K562 (cell line): ENCODE measurements around the gene COX6B1. TPM values are rescaled to one million over a fixed set of nuclear protein-coding genes. Genes with fewer than 3 reads are reported as not detected.

ENCODE experiments used
- DACH1 ChIP-seq: fragments of 450-650 bp; IDR thresholded peaks from 2 replicates; pipeline ENCODE4 v1.6.1; 2018; ENCODE audit not compliant: partially characterized antibody
- E2F8 ChIP-seq: fragments of 450-650 bp; IDR thresholded peaks from 2 replicates; pipeline ENCODE4 v1.7.1; 2018; ENCODE audit warnings: mild to moderate bottlenecking, low read depth; ENCODE audit not compliant: partially characterized antibody
- EGR1 ChIP-seq: fragments of 450-650 bp; conservative IDR thresholded peaks from 2 replicates; pipeline ENCODE4 v1.6.1; 2017; ENCODE audit warnings: mild to moderate bottlenecking
- GTF2F1 ChIP-seq: IDR thresholded peaks from 2 replicates; pipeline ENCODE4 v1.6.1; 2011; ENCODE audit warnings: low read depth, low read length, improper control_type of control experiment
- JUN ChIP-seq, 2 experiments: sonication (generic) in 1 of 2; formaldehyde crosslinking in 1 of 2; IDR thresholded peaks; 2 replicates each; pipeline versions ENCODE4 v1.6.1 to v1.8.0; 2012 to 2022; ENCODE audit warnings: borderline replicate concordance in 2 of 2, mild to moderate bottlenecking in 2 of 2, improper control_type of control experiment in 1 of 2, low read depth in 1 of 2, low read length in 1 of 2, missing genetic modification reagents in 1 of 2
- MIER1 ChIP-seq: fragments of 450-650 bp; IDR thresholded peaks from 2 replicates; pipeline ENCODE4 v1.6.1; 2016; ENCODE audit warnings: antibody characterized with exemption, mild to moderate bottlenecking, low read depth
- NFYB ChIP-seq: IDR thresholded peaks from 2 replicates; pipeline ENCODE4 v1.6.1; 2011; ENCODE audit warnings: mild to moderate bottlenecking, moderate library complexity; ENCODE audit not compliant: insufficient read length; ENCODE audit errors: extremely low read depth
- SREBF1 ChIP-seq: fragments of 150-350 bp; IDR thresholded peaks from 2 replicates; pipeline ENCODE4 v1.6.1; 2014; ENCODE audit warnings: antibody characterized with exemption, low read depth, low read length, borderline replicate concordance
- ZNF449 ChIP-seq: fragments of 250-450 bp; sonication (Bioruptor Pico); IDR thresholded peaks from 2 replicates; pipeline ENCODE4 v1.8.0; 2022; ENCODE audit warnings: moderate library complexity, mild to moderate bottlenecking, inconsistent platforms
- ZNF592 ChIP-seq: fragments of 450-650 bp; IDR thresholded peaks from 2 replicates; pipeline ENCODE4 v1.6.1; 2017; ENCODE audit warnings: antibody characterized with exemption, mild to moderate bottlenecking
- ZNF740 ChIP-seq, 3 experiments: fragments of 200-800 bp in 1 of 3; sonication (Bioruptor generic) in 1 of 3; sonication (generic) in 1 of 3; formaldehyde crosslinking in 1 of 3; IDR thresholded peaks; 2 replicates each; pipeline versions ENCODE4 v1.6.1 to v1.8.0; 2016 to 2022; ENCODE audit warnings: mild to moderate bottlenecking in 2 of 3, missing compliant biosample characterization in 2 of 3, missing genetic modification characterization in 2 of 3, missing genetic modification reagents in 1 of 3
- polyA plus RNA-seq, 8 experiments: library from polyadenylated mRNA; depleted of rRNA in 4 of 8; stranded (reverse) in 5 of 8; unstranded in 3 of 8; fragments of >200 nt; fragmentation: Nextera tagmentation in 2 of 8; fragmentation: Illumina TruSeq in 1 of 8; extraction: Ambion mirVana in 2 of 8; extraction: Trizol in 1 of 8; gene quantifications; 2 replicates each; pipeline versions ENCODE4 v1.2.1 to v1.2.3, GENCODE V29; 2011 to 2014; ENCODE audit warnings: inconsistent platforms in 1 of 8, missing spikeins in 1 of 8
- total RNA-seq, 7 experiments: library from RNA; depleted of rRNA in 6 of 7; stranded (reverse); fragments of >200 nt in 6 of 7; fragmentation: Illumina TruSeq in 2 of 7; extraction: Trizol in 2 of 7; gene quantifications; 2 replicates each; pipeline versions ENCODE4 v1.2.1 to v1.2.3, GENCODE V29; 2011 to 2021; ENCODE audit warnings: low replicate concordance in 1 of 7

Gene COX6B1
- total and polyA plus RNA-seq, 9 of the 15 experiments (the other 6 are each of a cell fraction or from before 2014, with no cell fraction given): 777 to 2,393 (median 1,219) TPM

GRCh38 chr19:35670686-35671085 lies 22.6 kb downstream of the COX6B1 start (continued):
- no peak for TF ChIP-seq GTF2F1
- TF ChIP-seq E2F8: no peak
- TF ChIP-seq EGR1: no peak
- no peak for TF ChIP-seq NFYB
- TF ChIP-seq ZNF592: no peak
- TF ChIP-seq ZNF449 (CRISPR knock-in tag): no peak
- TF ChIP-seq MIER1: no peak
- no peak for TF ChIP-seq SREBF1
- no peak for TF ChIP-seq DACH1
- TF ChIP-seq ZNF740 (CRISPR knock-in tag; IDR thresholded peaks at IDR 0.05): no peak
- TF ChIP-seq ZNF740 (tag; IDR thresholded peaks at IDR 0.05): no peak
- no peak for TF ChIP-seq JUN (IDR thresholded peaks at IDR 0.05; ENCODE audit: borderline replicate concordance, low read depth, low read length)
- TF ChIP-seq JUN (CRISPR knock-in tag; IDR thresholded peaks at IDR 0.05; ENCODE audit: borderline replicate concordance): no peak
